Gastrocnemius medialis (tissue), 4 donors: ENCODE measurements around the gene MTCH2. TPM values are rescaled to one million over a fixed set of nuclear protein-coding genes. Genes with fewer than 3 reads are reported as not detected.
"Not testable (repeated sequence)": the region's sequence is repeated elsewhere in the genome, so short reads cannot be mapped to it uniquely, and the experiment has no call there.

Source experiments
- ATAC-seq, 2 donors: fragments of 150-250 bp; one replicate each; pipeline ENCODE4 v1.9.1; 2016
- DNase-seq, 2 donors: peaks; one replicate each; pipeline ENCODE4 v3.0.0-alpha.2; 2019
- H3K27ac ChIP-seq, 4 donors: fragments of 200-600 bp; sonication (generic); 1 replicate in 1 of 4; 2 replicates in 3 of 4; pipeline ENCODE4 v1.5.1; 2016 to 2018; ENCODE audit warnings: mild to moderate bottlenecking in 2 of 4, moderate library complexity in 1 of 4
- H3K27me3 ChIP-seq, 3 donors: fragments of 200-600 bp; sonication (generic) in 2 of 3; 1 replicate in 1 of 3; 2 replicates in 2 of 3; pipeline versions ENCODE4 v1.5.1 to v1.6.0; 2016 to 2019; ENCODE audit warnings: mild to moderate bottlenecking in 1 of 3, moderate library complexity in 1 of 3
- H3K36me3 ChIP-seq, 2 donors: fragments of 200-600 bp; sonication (generic) in 1 of 2; one replicate each; pipeline ENCODE4 v1.5.1; 2017 to 2018
- H3K4me1 ChIP-seq, 2 donors: fragments of 200-600 bp; sonication (generic) in 1 of 2; one replicate each; pipeline ENCODE4 v1.5.1; 2016 to 2017; ENCODE audit warnings: mild to moderate bottlenecking in 2 of 2
- H3K4me3 ChIP-seq, 4 donors: fragments of 200-600 bp; sonication (generic) in 3 of 4; 1 replicate in 1 of 4; 2 replicates in 3 of 4; pipeline ENCODE4 v1.5.1; 2016 to 2019; ENCODE audit warnings: mild to moderate bottlenecking in 2 of 4
- H3K9me3 ChIP-seq, 3 donors: fragments of 200-600 bp; sonication (generic) in 2 of 3; 1 replicate in 1 of 3; 2 replicates in 2 of 3; pipeline ENCODE4 v1.5.1; 2016 to 2019
- CTCF ChIP-seq, 5 experiments: fragments of 450-650 bp in 3 of 5; fragments of 200-600 bp in 2 of 5; sonication (generic) in 2 of 5; IDR thresholded peaks in 4 of 5; conservative IDR thresholded peaks in 1 of 5; 1 replicate in 4 of 5; 2 replicates in 1 of 5; pipeline ENCODE4 v1.5.1; 2016 to 2019; ENCODE audit warnings: antibody characterized with exemption in 5 of 5, mild to moderate bottlenecking in 3 of 5, moderate library complexity in 3 of 5
- POLR2A ChIP-seq, 2 donors: fragments of 450-650 bp; IDR thresholded peaks; one replicate each; pipeline ENCODE4 v1.6.1; 2017; ENCODE audit warnings: antibody characterized with exemption in 2 of 2, mild to moderate bottlenecking in 2 of 2, moderate library complexity in 2 of 2
- in situ Hi-C, 4 donors: fragments of 200-750 bp; cut with MboI; loops; one replicate each; pipeline versions ENCODE4 v1.15.0 to v1.8.0; 2017; ENCODE audit warnings: low sequenced_read_pairs in 4 of 4
- intact Hi-C: fragments of 100-400 bp; cut with DNase I; formaldehyde crosslinking; loops from one replicate; pipeline ENCODE4 v1.15.1; 2023; ENCODE audit warnings: low total_unique reads
- total RNA-seq, 4 donors: library from RNA; depleted of rRNA; stranded (reverse); fragments of >200 nt; gene quantifications; one replicate each; pipeline versions ENCODE4 v1.1.0 to v1.2.3, GENCODE V29; 2016

Gene MTCH2
- total RNA-seq, 4 donors from 2014 or later: 70.3 to 139 (median 85.6) TPM

- no peaks in the 10 kb centered on the region for H3K9me3 ChIP-seq
- no peaks in the 10 kb centered on the region for H3K36me3 ChIP-seq
- no peak overlapping the region for H3K27ac ChIP-seq
- intact Hi-C loops (no loop called here), in situ Hi-C loops (no loop called here)
- no peaks in the 10 kb centered on the region for H3K4me1 ChIP-seq
- DNase-seq: no peak
- H3K4me3 ChIP-seq: no peak overlapping the region
- H3K27me3 ChIP-seq: no peaks in the 10 kb centered on the region
- TF ChIP-seq CTCF (IDR thresholded peaks at IDR 0.05 in 4 of 5, conservative IDR thresholded peaks at IDR 0.05 in 1 of 5) (no peak), POLR2A (IDR thresholded peaks at IDR 0.05) (no peak)
- no peak for ATAC-seq
These were observed 27.5 kb upstream of the MTCH2 start for GRCh38 chr11:47669856-47670255.

GRCh38 chr11:47668665-47669064 lies 26.3 kb upstream of the MTCH2 start:
- Histone ChIP-seq H3K36me3 (no peaks in the 10 kb centered on the region), H3K27ac (no peak overlapping the region), H3K4me3 (no peak overlapping the region), H3K27me3 (no peaks in the 10 kb centered on the region), H3K9me3 (no peaks in the 10 kb centered on the region), H3K4me1 (no peaks in the 10 kb centered on the region)
- ATAC-seq (no peak), DNase-seq (no peak)
- in situ Hi-C loops (no loop called here), intact Hi-C loops (no loop called here)
- TF ChIP-seq POLR2A (IDR thresholded peaks at IDR 0.05) (no peak), CTCF (IDR thresholded peaks at IDR 0.05 in 4 of 5, conservative IDR thresholded peaks at IDR 0.05 in 1 of 5) (no peak)

GRCh38 chr11:47667555-47667954 lies 25.2 kb upstream of the MTCH2 start:
- Histone ChIP-seq H3K27ac (no peak overlapping the region), H3K27me3 (no peaks in the 10 kb centered on the region), H3K9me3 (no peaks in the 10 kb centered on the region), H3K36me3 (no peaks in the 10 kb centered on the region), H3K4me1 (no peaks in the 10 kb centered on the region), H3K4me3 (no peak overlapping the region)
- TF ChIP-seq POLR2A (IDR thresholded peaks at IDR 0.05) (no peak), CTCF (IDR thresholded peaks at IDR 0.05 in 4 of 5, conservative IDR thresholded peaks at IDR 0.05 in 1 of 5) (no peak)
- no peak for DNase-seq
- intact Hi-C loops: no loop called here
- in situ Hi-C loops: no loop called here
- no peak for ATAC-seq

GRCh38 chr11:47667135-47667534 lies 24.8 kb upstream of the MTCH2 start:
- Histone ChIP-seq H3K27ac (no peak overlapping the region), H3K4me1 (no peaks in the 10 kb centered on the region), H3K36me3 (no peaks in the 10 kb centered on the region), H3K27me3 (no peaks in the 10 kb centered on the region), H3K9me3 (no peaks in the 10 kb centered on the region), H3K4me3 (no peak overlapping the region)
- in situ Hi-C loops (no loop called here), intact Hi-C loops (no loop called here)
- no peak for DNase-seq
- TF ChIP-seq CTCF (IDR thresholded peaks at IDR 0.05 in 4 of 5, conservative IDR thresholded peaks at IDR 0.05 in 1 of 5) (no peak), POLR2A (IDR thresholded peaks at IDR 0.05) (no peak)
- ATAC-seq: no peak

- H3K36me3 ChIP-seq, DNase-seq, H3K9me3 ChIP-seq, H3K27me3 ChIP-seq, intact Hi-C loops, H3K4me1 ChIP-seq, H3K27ac ChIP-seq, ATAC-seq, in situ Hi-C loops, H3K4me3 ChIP-seq: not testable (repeated sequence)
These were observed 22.6 kb upstream of the MTCH2 start for GRCh38 chr11:47664936-47665335.
